ENCODE measurements around the gene CCDC141. TPM values are rescaled to one million over a fixed set of nuclear protein-coding genes. Genes with fewer than 3 reads are reported as not detected.

The CCDC141 gene
- total RNA-seq, 1 donor from 2014 or later = 4.0 TPM

GRCh38 chr2:178829299-178829960, 220.5 kb downstream of the CCDC141 start:
- Mint-ChIP-seq H3K27ac (no peak overlapping the region), H3K4me3 (no peak overlapping the region), H3K27me3 (peaks cover 3% of the 10 kb centered on the region), H3K9me3 (no peaks in the 10 kb centered on the region), H3K36me3 (no peaks in the 10 kb centered on the region), H3K4me1 (ENCODE audit: unreplicated experiment) (peaks cover 4% of the 10 kb centered on the region)
- DNase-seq (ENCODE audit: extremely low spot score, unreplicated experiment) = no peak
- no peak for TF ChIP-seq CTCF (conservative IDR thresholded peaks at IDR 0.05)

- Mint-ChIP-seq H3K27ac (no peak overlapping the region), H3K27me3 (peaks cover 3% of the 10 kb centered on the region), H3K4me1 (ENCODE audit: unreplicated experiment) (peaks cover 4% of the 10 kb centered on the region), H3K36me3 (no peaks in the 10 kb centered on the region), H3K9me3 (no peaks in the 10 kb centered on the region), H3K4me3 (no peak overlapping the region)
- no peak for DNase-seq (ENCODE audit: extremely low spot score, unreplicated experiment)
- no peak for TF ChIP-seq CTCF (conservative IDR thresholded peaks at IDR 0.05)
Observed at GRCh38 chr2:178828486-178828881, 221.5 kb downstream of the CCDC141 start.

- no peak for DNase-seq (ENCODE audit: extremely low spot score, unreplicated experiment)
- H3K36me3 Mint-ChIP-seq = no peaks in the 10 kb centered on the region
- no peak for TF ChIP-seq CTCF (conservative IDR thresholded peaks at IDR 0.05)
- no peak overlapping the region for H3K27ac Mint-ChIP-seq
- peaks cover 4% of the 10 kb centered on the region for H3K4me1 Mint-ChIP-seq (ENCODE audit: unreplicated experiment)
- no peak overlapping the region for H3K4me3 Mint-ChIP-seq
- no peaks in the 10 kb centered on the region for H3K9me3 Mint-ChIP-seq
- H3K27me3 Mint-ChIP-seq = peaks cover 3% of the 10 kb centered on the region
Observed at GRCh38 chr2:178827739-178828485, 222.0 kb downstream of the CCDC141 start.

GRCh38 chr2:178827111-178827510, 222.8 kb downstream of the CCDC141 start:
- Mint-ChIP-seq H3K9me3 (no peaks in the 10 kb centered on the region), H3K4me1 (ENCODE audit: unreplicated experiment) (peaks cover 4% of the 10 kb centered on the region), H3K27ac (no peak overlapping the region), H3K36me3 (no peaks in the 10 kb centered on the region), H3K27me3 (peaks cover 3% of the 10 kb centered on the region), H3K4me3 (no peak overlapping the region)
- TF ChIP-seq CTCF (conservative IDR thresholded peaks at IDR 0.05) = no peak
- no peak for DNase-seq (ENCODE audit: extremely low spot score, unreplicated experiment)

- DNase-seq (ENCODE audit: extremely low spot score, unreplicated experiment) = no peak
- H3K27ac Mint-ChIP-seq = no peak overlapping the region
- no peaks in the 10 kb centered on the region for H3K9me3 Mint-ChIP-seq
- no peak for TF ChIP-seq CTCF (conservative IDR thresholded peaks at IDR 0.05)
- no peaks in the 10 kb centered on the region for H3K36me3 Mint-ChIP-seq
- no peak overlapping the region for H3K4me3 Mint-ChIP-seq
- no peaks in the 10 kb centered on the region for H3K27me3 Mint-ChIP-seq
- H3K4me1 Mint-ChIP-seq (ENCODE audit: unreplicated experiment) = peaks cover 4% of the 10 kb centered on the region
Observed at GRCh38 chr2:178825183-178825582, 224.8 kb downstream of the CCDC141 start.

Data from type B pancreatic cell (in vitro differentiated cells).